Chondrocyte (in vitro differentiated cells): Measurements from ENCODE around the gene PGK1. TPM values are rescaled to one million over a fixed set of nuclear protein-coding genes. Genes with fewer than 3 reads are reported as not detected.

Source experiments
- DNase-seq: peaks from one replicate; pipeline ENCODE4 v3.0.0; 2021; ENCODE audit warnings: mixed read lengths, low spot score
- H3K27ac Mint-ChIP-seq: one replicate; pipeline ENCODE4 v1.8.0; 2021; ENCODE audit warnings: mild to moderate bottlenecking, moderate library complexity, mixed read lengths; ENCODE audit not compliant: unreplicated experiment
- H3K27me3 Mint-ChIP-seq: 2 replicates; pipeline ENCODE4 v1.8.0; 2021; ENCODE audit warnings: low read depth, mixed read lengths
- H3K36me3 Mint-ChIP-seq: 2 replicates; pipeline ENCODE4 v1.8.0; 2021; ENCODE audit warnings: low read depth, mixed read lengths
- H3K4me1 Mint-ChIP-seq: 2 replicates; pipeline ENCODE4 v1.8.0; 2021; ENCODE audit warnings: low read depth, mild to moderate bottlenecking, mixed read lengths
- H3K4me3 Mint-ChIP-seq: one replicate; pipeline ENCODE4 v1.8.0; 2021; ENCODE audit warnings: mild to moderate bottlenecking, moderate library complexity, mixed read lengths; ENCODE audit not compliant: unreplicated experiment
- H3K9me3 Mint-ChIP-seq: 2 replicates; pipeline ENCODE4 v1.8.0; 2021; ENCODE audit warnings: low read depth, mixed read lengths
- CTCF ChIP-seq: fragments of 200-600 bp; sonication (generic); IDR thresholded peaks from 2 replicates; pipeline ENCODE4 v1.5.0; 2021; ENCODE audit warnings: antibody characterized with exemption, mild to moderate bottlenecking, moderate library complexity
- total RNA-seq: library from RNA; stranded (reverse); gene quantifications from 3 replicates; pipeline ENCODE4 v1.2.1, GENCODE V29; 2021

PGK1 gene
- total RNA-seq, 1 donor from 2014 or later = 352 TPM

GRCh38 chrX:78098108-78098507 is 5.9 kb upstream of the PGK1 start:
- Mint-ChIP-seq H3K9me3 (peaks cover 10% of the 10 kb centered on the region), H3K27ac (no peak overlapping the region), H3K27me3 (no peaks in the 10 kb centered on the region), H3K36me3 (no peaks in the 10 kb centered on the region), H3K4me3 (no peak overlapping the region), H3K4me1 (no peaks in the 10 kb centered on the region)
- DNase-seq = no peak
- TF ChIP-seq CTCF = no peak

- H3K36me3 Mint-ChIP-seq = peaks cover 3% of the 10 kb centered on the region
Measured at GRCh38 chrX:78102091-78102490, 2.0 kb upstream of the PGK1 start.

GRCh38 chrX:78103001-78103622 is 936 bp upstream of the PGK1 start:
- no peaks in the 10 kb centered on the region for H3K27me3 Mint-ChIP-seq
- TF ChIP-seq CTCF = no peak

More at GRCh38 chrX:78102091-78102490, 2.0 kb upstream of the PGK1 start:
- H3K9me3 Mint-ChIP-seq = peaks cover 13% of the 10 kb centered on the region
- peaks cover 24% of the 10 kb centered on the region for H3K4me1 Mint-ChIP-seq
- H3K4me3 Mint-ChIP-seq = no peak overlapping the region
- TF ChIP-seq CTCF = no peak
- no peak overlapping the region for H3K27ac Mint-ChIP-seq
- no peak for DNase-seq
- no peaks in the 10 kb centered on the region for H3K27me3 Mint-ChIP-seq

GRCh38 chrX:78104447-78105176 is 564 bp downstream of the PGK1 start:
- no peak for DNase-seq
- Mint-ChIP-seq H3K4me1 (peaks cover 49% of the 10 kb centered on the region), H3K27me3 (no peaks in the 10 kb centered on the region), H3K9me3 (peaks cover 13% of the 10 kb centered on the region), H3K4me3 (peak overlapping the region; percentile 88), H3K36me3 (peaks cover 3% of the 10 kb centered on the region), H3K27ac (peak overlapping the region; percentile 90)
- no peak for TF ChIP-seq CTCF

More at GRCh38 chrX:78103001-78103622, 936 bp upstream of the PGK1 start:
- Mint-ChIP-seq H3K36me3 (peaks cover 3% of the 10 kb centered on the region), H3K9me3 (peaks cover 13% of the 10 kb centered on the region), H3K4me1 (peaks cover 34% of the 10 kb centered on the region), H3K27ac (peak overlapping the region; percentile 90), H3K4me3 (peak overlapping the region; percentile 88)
- no peak for DNase-seq

- Mint-ChIP-seq H3K27me3 (no peaks in the 10 kb centered on the region), H3K4me3 (peak overlapping the region; percentile 88), H3K4me1 (peaks cover 51% of the 10 kb centered on the region), H3K27ac (peak overlapping the region; percentile 90), H3K36me3 (peaks cover 3% of the 10 kb centered on the region), H3K9me3 (peaks cover 10% of the 10 kb centered on the region)
- DNase-seq = no peak
- TF ChIP-seq CTCF = no peak
Measured at GRCh38 chrX:78105944-78106650, 2.0 kb downstream of the PGK1 start.
